HG03280 (cell line): ENCODE measurements around the gene CENPV.

Experiments
- ATAC-seq: cut with Tn5 transposase; IDR thresholded peaks from one replicate; pipeline ENCODE4 v1.9.1; 2021; ENCODE audit warnings: mild to moderate bottlenecking, moderate library complexity; ENCODE audit not compliant: unreplicated experiment

Gene CENPV

DNA sequence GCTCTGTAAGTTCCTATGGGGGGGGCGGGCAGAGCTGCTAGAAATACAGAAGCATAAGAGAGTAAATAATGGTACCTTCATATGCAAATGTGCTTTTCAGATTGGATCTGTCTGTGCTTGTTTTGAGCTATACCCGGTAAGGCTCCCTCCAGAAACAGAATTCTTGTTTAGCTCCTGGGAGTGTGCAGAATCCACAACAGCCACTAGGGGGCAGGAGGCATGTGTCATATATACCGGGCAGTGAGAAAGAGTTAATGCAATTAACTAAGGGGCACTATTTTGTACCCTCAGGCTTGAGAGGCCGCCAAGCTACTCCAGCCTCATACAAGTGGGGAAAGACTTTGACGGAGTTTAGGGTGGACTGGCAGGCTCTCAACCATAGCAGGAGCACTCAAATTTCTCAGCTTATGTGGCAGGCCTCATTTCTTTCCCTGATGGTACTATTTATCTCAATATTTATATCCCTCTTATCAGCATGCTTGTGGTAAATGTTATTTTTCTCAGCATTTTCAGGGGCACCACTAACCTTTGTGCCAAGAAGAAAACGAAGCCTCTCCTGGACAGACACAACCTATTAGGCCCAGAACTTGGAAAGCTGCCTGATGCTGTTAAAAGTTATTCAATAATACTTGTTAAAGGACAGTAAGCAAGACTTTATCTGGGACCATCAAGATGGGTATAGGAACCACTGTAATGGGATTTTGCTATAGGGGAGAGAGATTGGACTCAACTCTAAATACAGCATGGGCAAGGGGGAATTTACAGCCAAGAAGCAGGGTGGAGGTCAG, 10.7 kb upstream of the CENPV start:
- peak; percentile 84 for ATAC-seq

DNA sequence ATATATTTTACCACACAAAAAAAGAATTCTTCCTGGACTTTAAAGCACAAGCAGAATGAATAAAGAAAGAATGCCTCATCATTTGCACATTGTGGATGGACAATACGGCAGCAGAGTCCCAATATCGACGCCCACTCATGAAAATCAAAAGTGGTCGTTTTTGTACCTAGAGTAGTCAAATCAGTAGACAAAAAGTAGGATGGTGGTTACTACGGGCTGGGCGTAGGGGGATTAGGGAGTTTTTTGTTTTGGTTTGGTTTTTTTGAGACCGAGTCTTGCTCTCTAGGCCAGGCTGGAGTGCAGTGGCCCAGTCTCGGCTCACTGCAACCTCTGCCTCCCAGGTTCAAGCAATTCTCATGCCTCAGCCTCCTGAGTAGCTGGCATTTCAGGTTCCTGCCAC, 8.6 kb upstream of the CENPV start:
- ATAC-seq, result no peak

DNA sequence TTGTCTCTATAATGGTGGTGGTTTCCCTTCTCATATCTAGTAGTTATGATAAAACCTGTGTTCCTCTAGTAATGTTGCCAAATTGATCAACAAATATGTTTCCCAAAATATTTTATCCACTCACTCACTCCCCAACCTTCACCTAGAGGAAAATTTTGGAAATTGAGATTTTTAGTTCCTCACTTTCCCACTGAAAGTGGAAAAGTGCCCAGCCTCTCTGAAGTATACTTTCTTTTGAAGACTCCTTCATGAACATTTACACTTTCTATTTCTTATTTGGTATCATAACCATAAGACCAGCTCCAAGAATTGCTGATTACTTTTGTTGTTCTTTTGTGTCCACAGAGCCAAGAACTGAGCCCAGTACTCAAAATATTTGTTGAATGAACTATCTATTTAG, 5.1 kb upstream of the CENPV start:
- no peak for ATAC-seq

DNA sequence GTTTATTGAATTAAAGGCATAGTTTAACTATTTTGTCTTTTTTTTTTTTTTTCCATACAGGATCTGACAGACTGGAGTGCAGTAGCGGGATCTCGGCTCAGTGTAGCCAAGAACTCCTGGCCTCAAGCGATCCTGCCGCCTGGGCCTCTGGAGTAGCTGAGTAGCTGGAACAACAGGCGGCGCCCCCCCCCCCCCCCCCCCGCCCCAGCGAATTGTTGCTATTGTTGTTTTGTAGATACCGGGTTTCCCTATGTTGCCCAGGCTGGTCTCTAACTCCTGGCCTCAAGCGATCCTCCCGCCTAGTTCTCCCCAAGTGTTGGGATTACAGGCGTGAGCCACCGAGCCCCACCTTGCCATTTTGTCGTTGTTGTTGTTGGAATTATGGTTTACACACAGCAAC, 1.3 kb upstream of the CENPV start:
- no peak for ATAC-seq

DNA sequence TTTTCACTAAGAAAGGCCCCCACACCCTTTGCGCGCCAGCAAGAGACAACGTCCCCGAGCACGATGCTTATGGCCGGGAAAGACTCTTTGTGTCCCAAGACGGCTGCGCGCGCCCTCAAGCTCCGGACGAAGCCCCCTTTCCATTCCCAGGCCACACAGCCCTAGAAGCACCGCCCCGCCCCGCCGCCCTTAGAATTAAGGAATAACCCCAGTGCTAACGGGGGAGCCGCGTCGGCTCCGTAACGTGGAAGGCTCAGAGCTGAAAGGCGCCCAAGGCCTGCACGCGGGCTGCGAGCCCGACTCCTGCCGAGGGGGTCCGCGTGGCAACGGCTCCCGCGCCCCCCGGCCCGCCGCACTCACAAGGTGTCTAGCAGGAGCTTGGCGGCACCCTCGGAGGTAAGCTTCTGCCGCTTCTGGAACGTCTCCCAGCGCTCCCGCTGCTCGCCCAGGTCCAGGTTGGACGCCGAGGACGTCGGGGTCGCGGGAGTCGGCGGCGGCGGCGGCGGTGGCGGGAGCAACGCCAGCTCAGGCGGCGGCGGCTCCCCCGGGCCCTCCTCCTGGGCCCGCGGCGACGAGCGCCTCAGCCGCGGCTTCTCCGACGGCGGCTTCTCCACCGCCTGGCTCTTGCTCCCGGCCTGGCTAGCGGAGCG, 477 bp downstream of the CENPV start:
- peak; percentile 51 for ATAC-seq

DNA sequence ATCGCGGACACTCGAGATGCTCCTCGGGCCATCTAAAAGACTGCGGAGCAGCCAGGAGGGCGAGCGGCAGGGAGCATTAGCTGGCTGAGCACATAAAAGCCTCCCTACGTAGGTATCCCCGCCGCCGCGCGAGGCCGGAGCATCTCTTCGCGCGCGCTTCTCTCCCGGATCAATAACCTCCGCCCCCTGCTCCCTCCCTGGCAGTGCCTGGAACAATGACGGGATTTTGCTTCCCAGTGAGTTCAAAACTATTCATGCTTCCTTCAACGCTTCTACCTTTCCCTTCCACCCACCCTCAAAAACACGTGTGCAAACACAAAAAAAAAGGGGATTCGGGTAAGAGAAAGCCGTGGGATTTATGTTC, 984 bp downstream of the CENPV start:
- no peak for ATAC-seq

DNA sequence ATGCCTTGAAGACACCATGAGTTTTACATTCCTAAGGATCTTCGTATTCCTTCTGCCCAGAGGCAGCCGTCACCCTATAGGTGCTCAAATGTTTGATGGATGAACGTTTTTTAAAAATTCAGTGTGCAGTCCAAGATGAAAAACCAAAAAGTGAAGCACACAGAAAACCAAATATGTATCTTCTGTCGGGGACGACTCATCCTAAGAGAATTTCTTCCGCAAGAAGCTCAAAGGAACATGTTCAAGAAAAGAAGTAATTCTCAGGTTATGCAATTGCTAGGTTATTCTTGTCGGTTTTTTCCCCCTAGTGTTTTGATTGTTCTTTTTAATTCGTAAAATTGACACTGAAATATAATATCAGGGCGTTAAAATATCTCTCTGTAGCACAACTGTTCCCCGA, 1.4 kb downstream of the CENPV start:
- no peak for ATAC-seq

DNA sequence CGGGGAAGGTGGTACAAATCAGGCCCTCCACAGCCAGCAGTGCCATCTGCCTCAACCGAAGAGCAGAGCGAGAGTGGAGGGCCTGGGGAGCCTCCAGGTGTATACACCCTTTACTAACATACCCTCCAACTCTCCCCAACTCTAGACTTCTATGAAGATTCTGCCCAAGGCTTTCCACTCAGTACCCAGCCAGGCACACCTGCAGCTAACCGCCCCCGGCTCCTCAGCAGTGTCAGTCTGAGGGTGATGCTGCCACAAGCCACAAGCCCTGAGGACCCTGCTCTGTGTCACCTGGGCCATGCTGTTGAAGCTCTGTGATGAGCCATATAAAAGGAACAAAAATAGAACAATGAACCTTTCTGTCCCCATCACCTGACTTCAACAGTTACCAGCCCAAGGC, 3.8 kb downstream of the CENPV start:
- no peak for ATAC-seq

DNA sequence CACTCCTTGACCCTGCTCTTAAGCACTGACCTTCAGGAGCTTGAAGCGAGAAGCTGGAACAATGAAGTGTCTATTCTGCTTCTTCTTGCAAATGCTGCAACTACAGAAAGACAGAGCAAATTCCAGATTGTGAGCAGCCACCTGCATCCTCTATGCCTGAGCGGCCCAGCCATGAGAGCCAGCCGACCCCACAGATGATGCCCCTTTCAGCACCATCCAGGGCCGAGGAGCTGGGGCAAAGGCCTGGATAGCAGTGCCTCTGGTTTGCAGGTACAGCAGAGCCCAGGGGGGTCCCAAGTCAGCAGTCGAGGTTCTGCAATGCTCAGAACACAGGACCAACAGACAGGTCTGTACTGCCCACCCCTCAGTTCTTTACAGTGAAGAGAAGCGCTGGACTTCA, 4.7 kb downstream of the CENPV start:
- ATAC-seq, result no peak

DNA sequence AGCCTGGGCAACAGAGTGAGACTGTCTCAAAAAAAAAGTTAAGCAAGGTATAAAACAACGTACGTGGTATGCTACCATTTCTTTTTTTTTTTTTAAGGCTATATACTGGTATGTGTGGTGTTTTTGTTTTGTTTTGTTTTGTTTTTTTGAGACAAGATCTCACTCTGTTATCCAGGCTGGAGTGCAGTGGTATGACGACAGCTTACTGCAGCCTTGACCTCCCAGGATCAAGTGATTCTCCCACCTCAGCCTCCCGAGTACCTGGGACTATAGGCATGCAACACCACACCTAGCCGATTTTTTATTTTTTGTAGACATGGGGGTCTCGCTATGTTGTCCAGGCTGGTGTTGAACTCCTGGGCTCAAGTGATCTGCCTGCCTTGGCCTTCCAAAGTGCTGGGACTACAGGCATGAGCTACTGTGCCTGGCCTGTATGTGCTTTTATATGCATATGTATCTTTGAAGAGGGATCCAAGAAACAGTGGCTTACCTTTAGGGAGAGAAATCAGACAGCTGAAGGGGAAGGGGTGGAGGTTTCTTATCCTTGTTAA, 6.5 kb downstream of the CENPV start:
- ATAC-seq, result no peak

DNA sequence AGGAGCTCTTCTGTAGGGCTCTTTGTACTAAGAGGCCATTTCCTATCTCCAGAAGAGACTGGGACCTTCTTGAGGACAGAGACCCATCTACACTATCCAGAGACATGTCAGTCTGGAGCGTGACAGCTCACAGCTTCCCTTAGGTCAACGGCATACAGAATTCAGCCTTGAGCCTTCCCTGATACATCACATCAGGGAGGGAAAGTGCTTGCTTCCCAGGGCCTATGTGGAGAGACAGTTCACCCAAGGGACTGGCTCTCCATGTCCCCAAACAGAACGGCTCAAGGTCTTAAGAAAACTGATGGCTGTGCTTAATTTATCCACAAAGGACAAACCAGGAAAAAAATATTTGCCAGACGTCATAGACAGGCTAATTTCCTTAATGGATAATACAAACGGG, 7.7 kb downstream of the CENPV start:
- ATAC-seq, result no peak

DNA sequence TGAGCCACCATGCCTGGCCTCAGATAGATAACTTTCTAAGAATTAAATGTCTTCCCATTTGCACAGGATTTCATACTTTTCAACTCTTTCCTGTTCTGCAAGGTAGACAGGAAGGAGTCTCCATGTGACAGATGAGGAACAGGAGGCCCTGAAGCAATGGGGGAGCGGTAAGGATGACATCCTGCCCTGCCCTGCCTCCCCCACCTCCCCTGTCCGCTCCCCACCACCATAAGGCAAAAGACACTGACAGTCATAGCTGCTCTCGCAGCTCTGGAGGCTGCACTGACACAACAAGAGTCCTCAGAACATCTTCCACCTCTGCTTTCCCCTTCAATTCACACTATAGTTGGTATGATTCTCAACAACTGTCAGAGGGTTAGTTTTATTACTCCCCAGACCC, 9.7 kb downstream of the CENPV start:
- ATAC-seq, result no peak

DNA sequence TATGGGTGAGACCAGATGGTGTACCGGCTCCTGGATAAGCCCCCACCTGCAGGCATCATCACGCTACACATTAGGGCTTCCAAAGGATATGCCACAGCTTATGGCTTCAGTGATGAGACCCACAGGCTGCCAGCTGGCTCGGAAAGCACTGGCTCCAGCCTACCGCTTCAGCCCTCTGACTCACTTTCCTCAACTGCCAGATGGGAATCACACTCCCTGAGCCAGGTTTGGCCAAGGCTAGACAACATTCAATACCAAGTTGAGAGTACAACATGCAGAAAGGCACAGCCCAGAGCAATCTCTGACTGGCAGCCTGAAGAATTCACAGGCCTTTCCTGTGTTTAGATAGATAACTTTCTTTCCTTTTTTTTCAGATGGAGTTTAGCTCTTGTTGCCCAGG, 10.3 kb downstream of the CENPV start:
- no peak for ATAC-seq

DNA sequence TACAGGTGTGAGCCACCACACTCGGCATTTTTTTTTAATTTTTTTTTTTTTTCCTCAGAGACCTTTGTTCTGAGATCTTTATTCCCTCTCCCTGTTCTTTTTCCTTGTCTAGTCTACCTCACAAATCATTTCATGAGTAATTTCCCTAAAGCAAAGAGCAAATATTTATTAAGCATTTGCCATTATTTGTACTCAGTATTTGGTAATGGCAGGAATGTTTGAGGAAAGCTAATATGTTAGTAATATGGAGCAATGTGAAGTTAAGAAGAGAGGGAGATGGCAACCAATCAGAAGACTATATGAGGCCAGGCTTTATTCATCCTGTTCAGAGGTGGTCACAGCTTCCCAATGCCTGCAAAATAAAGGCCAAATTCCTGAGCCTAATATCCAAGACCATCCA, 13.3 kb downstream of the CENPV start:
- ATAC-seq, result no peak

DNA sequence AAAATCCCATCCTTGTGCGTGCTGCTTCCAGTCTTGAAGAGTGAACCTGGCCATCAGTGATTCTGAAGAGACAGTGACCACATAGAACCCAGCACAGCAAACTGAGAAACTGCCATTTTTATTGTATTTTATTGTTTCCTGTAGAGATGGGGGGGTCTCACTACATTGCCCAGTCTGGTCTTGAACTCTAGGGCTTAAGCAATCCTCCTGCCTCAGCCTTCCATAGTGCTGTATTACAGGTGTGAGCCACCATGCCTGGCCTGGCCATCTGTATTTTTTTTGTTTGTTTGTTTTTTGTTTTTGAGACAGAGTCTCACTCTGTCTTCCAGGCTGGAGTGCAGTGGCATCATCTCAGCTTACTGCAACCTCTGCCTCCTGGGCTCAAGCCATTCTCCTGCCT, 13.9 kb downstream of the CENPV start:
- ATAC-seq, result no peak

DNA sequence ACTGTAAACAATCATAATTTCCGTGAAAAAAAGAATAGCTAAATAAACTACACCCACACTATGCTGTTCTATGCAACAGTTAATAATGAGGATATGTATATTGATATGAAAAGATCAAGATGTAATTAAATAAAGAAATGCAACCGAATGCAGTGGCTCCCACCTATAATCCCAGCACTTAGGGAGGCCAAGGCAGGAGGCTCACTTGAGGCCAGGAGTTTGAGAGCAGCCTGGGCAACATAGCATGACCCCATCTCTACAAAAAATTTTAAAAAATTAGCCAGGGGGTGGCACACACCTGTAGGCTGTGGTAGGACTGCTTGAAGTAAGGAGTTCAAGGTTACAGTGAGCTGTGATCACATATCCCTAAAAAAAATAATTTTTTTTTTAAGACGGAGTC, 14.9 kb downstream of the CENPV start:
- no peak for ATAC-seq

DNA sequence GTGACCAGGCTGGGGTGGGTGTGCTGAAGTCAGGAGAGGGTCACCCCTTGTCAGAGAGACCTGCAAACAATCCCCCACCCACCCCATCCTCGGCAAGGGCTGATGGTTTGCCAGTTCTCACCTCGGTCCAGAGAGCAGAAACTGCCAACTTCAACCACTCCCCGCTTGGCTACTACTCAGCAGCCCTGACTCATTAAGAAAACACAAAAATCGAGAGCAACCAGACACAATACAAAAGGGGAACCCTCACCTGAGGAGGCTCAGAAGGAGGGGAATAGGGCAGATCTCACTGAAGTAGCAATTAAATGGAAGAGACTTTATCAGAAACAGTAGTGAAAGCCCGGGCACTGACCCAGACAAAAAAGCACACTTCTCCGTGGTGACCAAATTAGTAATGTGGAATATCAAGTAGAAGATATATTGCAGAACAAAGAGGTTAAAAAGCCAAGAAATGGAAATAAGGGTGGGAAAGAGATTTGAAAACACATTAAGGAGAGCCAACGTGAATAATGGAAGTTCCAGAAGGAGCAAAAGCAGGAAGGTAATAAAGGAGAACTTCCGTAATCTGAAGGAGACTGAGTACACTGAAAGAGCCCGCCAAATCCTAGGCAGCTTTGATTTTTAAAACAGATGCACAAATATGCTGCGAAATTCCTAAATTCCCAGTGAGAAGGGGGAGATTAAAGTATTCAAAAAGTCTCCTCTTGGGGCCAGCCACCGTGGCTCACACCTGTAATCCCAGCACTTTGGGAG, 23.6 kb downstream of the CENPV start:
- ATAC-seq, result no peak

DNA sequence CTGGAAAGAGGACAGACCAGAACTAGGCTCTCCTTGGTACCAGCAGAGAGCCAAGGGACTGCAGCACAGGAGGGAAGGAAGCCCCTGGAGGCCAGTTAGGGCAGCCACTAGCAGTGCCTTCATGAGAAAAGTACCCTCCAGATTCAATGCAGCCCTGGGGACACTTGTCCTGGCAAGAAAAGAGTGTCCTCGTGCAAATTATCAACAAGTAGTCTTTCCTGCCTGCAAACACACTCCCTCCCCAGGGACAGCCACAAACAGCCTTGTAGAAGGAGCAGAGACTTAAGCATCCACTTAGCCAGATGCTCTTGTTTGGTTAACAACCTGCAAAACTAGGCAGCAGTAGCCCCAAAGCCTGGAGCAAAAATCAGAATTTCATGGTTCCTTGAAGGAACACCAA, 24.3 kb downstream of the CENPV start:
- ATAC-seq, result no peak

DNA sequence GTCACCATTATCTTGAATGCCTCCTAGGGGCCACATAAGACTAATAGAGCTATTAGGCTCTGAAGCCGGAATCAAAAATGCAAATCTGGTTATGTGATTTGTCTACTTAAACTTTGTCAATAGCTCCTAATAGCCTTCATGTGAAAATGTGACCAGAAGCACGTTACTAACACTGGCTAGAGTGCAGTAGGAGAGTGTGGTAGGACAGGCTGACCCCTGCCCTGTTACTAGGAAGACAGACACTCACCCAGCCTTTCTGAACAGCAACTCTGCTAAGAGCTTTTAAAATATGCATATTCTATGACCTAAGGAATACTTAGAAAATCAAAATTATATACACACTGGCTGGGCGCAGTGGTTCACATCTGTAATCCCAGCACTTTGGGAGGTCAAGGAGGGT, 26.3 kb downstream of the CENPV start:
- ATAC-seq, result no peak

DNA sequence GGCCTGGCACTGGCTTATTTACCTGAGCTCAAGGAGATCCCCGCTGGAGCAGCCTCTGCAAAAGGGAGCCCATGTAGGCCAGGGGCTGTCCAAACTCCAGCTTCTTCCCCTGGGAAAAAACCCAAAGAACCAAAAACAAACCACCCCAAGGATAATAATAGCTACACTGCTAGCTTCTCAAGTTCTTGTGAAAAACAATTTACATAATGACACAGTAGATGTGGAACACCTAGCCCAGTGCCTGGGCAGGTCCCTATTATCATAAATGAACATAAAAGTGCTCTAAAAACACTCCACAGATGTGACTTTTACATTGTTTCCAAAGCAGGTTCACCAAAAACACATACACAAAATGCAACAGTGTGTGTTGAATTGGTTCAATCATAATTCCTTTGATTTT, 27.3 kb downstream of the CENPV start:
- ATAC-seq, result no peak

DNA sequence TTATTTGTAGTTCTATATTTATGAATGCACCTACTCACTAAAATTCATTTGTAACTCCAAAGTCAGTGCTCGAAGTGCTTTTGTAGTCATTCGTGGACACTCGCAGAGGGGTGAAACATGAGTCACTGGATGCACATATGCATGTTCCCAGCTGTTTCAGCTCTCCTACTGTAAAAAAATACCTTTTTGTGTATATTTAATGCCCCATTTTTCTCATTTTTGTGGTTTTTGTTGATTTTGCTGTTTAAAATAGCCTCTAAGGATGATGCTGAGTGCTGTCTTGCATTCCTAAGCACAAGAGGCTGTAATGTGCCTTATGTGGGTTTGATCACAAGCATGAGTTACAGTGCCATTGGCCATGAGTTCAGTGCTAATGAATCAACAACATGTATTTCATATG, 30.6 kb downstream of the CENPV start:
- ATAC-seq, result no peak

DNA sequence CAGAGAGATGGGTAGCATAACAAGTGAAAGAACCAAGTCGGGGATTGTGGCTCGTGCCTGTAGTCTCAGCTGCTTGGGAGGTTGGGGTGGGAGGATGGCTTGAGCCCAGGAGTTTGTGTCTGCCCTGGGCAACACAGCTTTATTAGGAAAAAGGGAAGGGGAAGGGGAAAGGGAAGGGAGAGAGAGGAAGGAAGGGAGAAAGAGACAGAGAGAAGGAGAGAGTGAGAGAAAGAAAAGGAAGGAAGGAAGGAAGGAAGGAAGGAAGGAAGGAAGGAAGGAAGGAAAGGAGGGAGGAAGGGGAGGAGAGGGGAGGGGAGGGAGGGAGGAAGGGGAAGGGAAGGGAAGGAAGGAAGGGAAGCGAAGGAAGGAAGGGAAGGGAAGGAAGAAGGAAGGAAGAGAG, 33.3 kb downstream of the CENPV start:
- no peak for ATAC-seq
